WTC11 (cell line): ENCODE measurements around the gene NCBP2.

Experiments used
- CBFB ChIP-seq: sonication (generic); formaldehyde crosslinking; IDR thresholded peaks from 2 replicates; pipeline ENCODE4 v1.8.1; 2022; ENCODE audit warnings: mild to moderate bottlenecking, low read depth, missing genetic modification reagents
- CREM ChIP-seq: sonication (generic); formaldehyde crosslinking; IDR thresholded peaks from 2 replicates; pipeline ENCODE4 v1.8.1; 2022; ENCODE audit warnings: mild to moderate bottlenecking, missing genetic modification reagents, moderate library complexity
- CTCF ChIP-seq: fragments of 200-600 bp; IDR thresholded peaks from 2 replicates; pipeline ENCODE4 v1.8.0; 2022; ENCODE audit warnings: antibody characterized with exemption
- ETV6 ChIP-seq: sonication (generic); formaldehyde crosslinking; IDR thresholded peaks from 2 replicates; pipeline ENCODE4 v1.8.1; 2022; ENCODE audit warnings: mild to moderate bottlenecking, missing genetic modification reagents
- FOXK1 ChIP-seq: sonication (generic); formaldehyde crosslinking; IDR thresholded peaks from 2 replicates; pipeline ENCODE4 v1.8.0; 2022; ENCODE audit warnings: mild to moderate bottlenecking, moderate library complexity, missing genetic modification reagents
- MAX ChIP-seq: sonication (generic); formaldehyde crosslinking; IDR thresholded peaks from 2 replicates; pipeline ENCODE4 v1.8.0; 2022; ENCODE audit warnings: mild to moderate bottlenecking, missing genetic modification reagents
- NFYB ChIP-seq: sonication (generic); formaldehyde crosslinking; conservative IDR thresholded peaks from 2 replicates; pipeline ENCODE4 v1.8.0; 2022; ENCODE audit warnings: low read depth, missing genetic modification reagents
- PRDM15 ChIP-seq: sonication (generic); formaldehyde crosslinking; IDR thresholded peaks from 2 replicates; pipeline ENCODE4 v1.8.0; 2022; ENCODE audit warnings: missing genetic modification reagents
- SP1 ChIP-seq: sonication (generic); formaldehyde crosslinking; conservative IDR thresholded peaks from 2 replicates; pipeline ENCODE4 v1.8.1; 2022; ENCODE audit warnings: missing genetic modification reagents
- STAT6 ChIP-seq: sonication (generic); formaldehyde crosslinking; conservative IDR thresholded peaks from 2 replicates; pipeline ENCODE4 v1.8.1; 2023; ENCODE audit warnings: mild to moderate bottlenecking, low read depth, missing genetic modification reagents, moderate library complexity

GRCh38 chr3:196967412-196968232 lies 25.3 kb upstream of the NCBP2 start:
- TF ChIP-seq MAX (CRISPR knock-in tag) (no peak), NFYB (no peak), SP1 (CRISPR knock-in tag) (no peak), PRDM15 (CRISPR knock-in tag) (no peak), CREM (CRISPR knock-in tag) (0 out of 2 replicates have a peak, but pooled peaks have one; percentile 19), CTCF (no peak), STAT6 (CRISPR knock-in tag) (no peak), CBFB (CRISPR knock-in tag) (no peak), FOXK1 (CRISPR knock-in tag) (no peak), ETV6 (no peak)
